Ovary (tissue), 9 donors: ENCODE measurements around the gene TMED1. TPM values are rescaled to one million over a fixed set of nuclear protein-coding genes. Genes with fewer than 3 reads are reported as not detected.

ENCODE experiments used
- DNase-seq, 5 donors: peaks; one replicate each; pipeline ENCODE4 v3.0.0-alpha.2; 2019 to 2020
- H3K27ac ChIP-seq, 2 donors: fragments of 200-600 bp; one replicate each; pipeline versions ENCODE4 v1.5.1 to v1.8.0; 2019 to 2022
- H3K27me3 ChIP-seq: fragments of 200-600 bp; one replicate; pipeline ENCODE4 v1.8.0; 2022
- H3K36me3 ChIP-seq: fragments of 200-600 bp; sonication (generic); one replicate; pipeline ENCODE4 v1.5.1; 2019
- H3K4me1 ChIP-seq: one replicate; pipeline ENCODE4 v1.8.1; 2013; ENCODE audit warnings: mild to moderate bottlenecking, moderate library complexity; ENCODE audit not compliant: insufficient read depth
- H3K4me3 ChIP-seq: fragments of 200-600 bp; sonication (generic); one replicate; pipeline ENCODE4 v1.5.1; 2017
- H3K9me3 ChIP-seq, 2 donors: fragments of 200-600 bp in 1 of 2; sonication (generic) in 1 of 2; one replicate each; pipeline versions ENCODE4 v1.5.1 to v1.8.1; 2013 to 2019; ENCODE audit warnings: mild to moderate bottlenecking in 1 of 2, moderate library complexity in 1 of 2
- EP300 ChIP-seq: sonication (generic); formaldehyde crosslinking; IDR thresholded peaks from one replicate; pipeline ENCODE4 v1.6.1; 2017; ENCODE audit warnings: antibody characterized with exemption
- POLR2A ChIP-seq: fragments of 450-650 bp; IDR thresholded peaks from one replicate; pipeline ENCODE4 v1.6.1; 2017; ENCODE audit warnings: antibody characterized with exemption, mild to moderate bottlenecking, moderate library complexity
- WGBS, 3 donors: extraction: QIAGEN DNeasy Blood & Tissue Kit in 1 of 3; methylation state at CpG; one replicate each; pipeline versions ENCODE4 v1.1.5 to v1.1.7; 2013 to 2017; 5-methylcytosine and 5-hydroxymethylcytosine counted together
- intact Hi-C, 4 donors: fragments of 100-400 bp; cut with DNase I; formaldehyde crosslinking; loops; one replicate each; pipeline versions ENCODE4 v1.11.0 to v1.15.1; 2022 to 2023
- microRNA-seq, 3 donors: library from miRNA; unstranded; fragments of <30 nt; microRNA quantifications; one replicate each; pipeline versions ENCODE4 to v1.2.0, GENCODE V29; 2019 to 2020
- polyA plus RNA-seq, 2 donors: library from polyadenylated mRNA; stranded (reverse); fragments of 200-250 nt in 1 of 2; fragments of 350-450 nt in 1 of 2; fragmentation: Illumina TruSeq in 1 of 2; extraction: RNeasy Lipid Tissue Mini Kit (QIAGEN cat#74804) in 1 of 2; gene quantifications; one replicate each; pipeline ENCODE4 v1.2.3, GENCODE V29; 2013 to 2014
- small RNA-seq: library from RNA; depleted of rRNA; stranded (forward); fragments of <200 nt; gene quantifications from one replicate; pipeline ENCODE3, GENCODE V24; 2016
- total RNA-seq, 7 donors: library from RNA; depleted of rRNA in 2 of 7; stranded (reverse); fragments of >200 nt in 2 of 7; fragmentation: NEBNext Ultra II Directional in 3 of 7; extraction: Animal tissue kit (Norgen Biotek cat#: 25700) in 3 of 7; gene quantifications; one replicate each; pipeline versions ENCODE4 v1.1.0 to v1.2.4, GENCODE V29; 2016 to 2023
- TF ChIP-seq, protein P1 (sequence below), 3 donors: fragments of 450-650 bp in 2 of 3; fragments of 200-600 bp in 1 of 3; IDR thresholded peaks; one replicate each; pipeline versions ENCODE4 v1.5.1 to v1.8.0; 2016 to 2022; ENCODE audit warnings: antibody characterized with exemption in 3 of 3, mild to moderate bottlenecking in 1 of 3
- donor health status: DM: no; HTN: no; CAD: no; lungs with moderate emphysema.
- donor health status: DM: no; HTN: no; CAD: no.
- donor health status: Bipolar disorder and iron deficiency.
- donor health status: DM: yes; HTN: yes; CAD: no.
- donor health status: DM: no; HTN: no; CAD: no.
- donor health status: DM: yes; HTN: yes; CAD: no.

The TMED1 gene
- total and polyA plus RNA-seq, 9 donors = 9.3 to 53.8 (median 29.1) TPM

DNA sequence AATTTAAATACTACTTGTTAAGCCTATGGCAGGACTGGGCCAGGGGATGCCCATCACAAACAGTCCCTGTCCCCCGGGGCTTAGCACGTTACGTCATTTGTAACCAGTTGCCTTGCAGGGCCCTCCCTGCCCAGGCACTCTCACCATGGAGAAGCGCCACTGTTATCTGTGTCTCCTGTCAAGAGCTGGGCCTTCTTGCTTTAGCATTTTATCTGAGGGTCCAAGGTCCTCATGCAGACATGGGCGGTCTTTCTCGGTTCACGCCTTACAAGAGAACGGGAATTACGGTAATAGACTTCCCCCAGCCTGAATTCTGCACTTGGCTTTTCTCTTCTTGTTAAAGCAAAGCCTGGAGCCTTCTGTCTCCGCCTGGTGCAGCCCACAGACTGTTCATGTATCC is 46.1 kb downstream of the TMED1 start:
- Histone ChIP-seq H3K27me3 (no peaks in the 10 kb centered on the region), H3K4me3 (no peak overlapping the region), H3K4me1 (no peaks in the 10 kb centered on the region), H3K27ac (no peak overlapping the region), H3K36me3 (no peaks in the 10 kb centered on the region), H3K9me3 (no peaks in the 10 kb centered on the region)
- intact Hi-C loops = no loop called here
- TF ChIP-seq, protein P1, sequence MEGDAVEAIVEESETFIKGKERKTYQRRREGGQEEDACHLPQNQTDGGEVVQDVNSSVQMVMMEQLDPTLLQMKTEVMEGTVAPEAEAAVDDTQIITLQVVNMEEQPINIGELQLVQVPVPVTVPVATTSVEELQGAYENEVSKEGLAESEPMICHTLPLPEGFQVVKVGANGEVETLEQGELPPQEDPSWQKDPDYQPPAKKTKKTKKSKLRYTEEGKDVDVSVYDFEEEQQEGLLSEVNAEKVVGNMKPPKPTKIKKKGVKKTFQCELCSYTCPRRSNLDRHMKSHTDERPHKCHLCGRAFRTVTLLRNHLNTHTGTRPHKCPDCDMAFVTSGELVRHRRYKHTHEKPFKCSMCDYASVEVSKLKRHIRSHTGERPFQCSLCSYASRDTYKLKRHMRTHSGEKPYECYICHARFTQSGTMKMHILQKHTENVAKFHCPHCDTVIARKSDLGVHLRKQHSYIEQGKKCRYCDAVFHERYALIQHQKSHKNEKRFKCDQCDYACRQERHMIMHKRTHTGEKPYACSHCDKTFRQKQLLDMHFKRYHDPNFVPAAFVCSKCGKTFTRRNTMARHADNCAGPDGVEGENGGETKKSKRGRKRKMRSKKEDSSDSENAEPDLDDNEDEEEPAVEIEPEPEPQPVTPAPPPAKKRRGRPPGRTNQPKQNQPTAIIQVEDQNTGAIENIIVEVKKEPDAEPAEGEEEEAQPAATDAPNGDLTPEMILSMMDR (IDR thresholded peaks at IDR 0.05) = no peak
- TF ChIP-seq POLR2A = no peak
- no peak for TF ChIP-seq EP300
- no peak for DNase-seq
- WGBS, 3 donors = 88 to 94% (median 94%) methylated on average over 10 of the region's 10 CpGs

DNA sequence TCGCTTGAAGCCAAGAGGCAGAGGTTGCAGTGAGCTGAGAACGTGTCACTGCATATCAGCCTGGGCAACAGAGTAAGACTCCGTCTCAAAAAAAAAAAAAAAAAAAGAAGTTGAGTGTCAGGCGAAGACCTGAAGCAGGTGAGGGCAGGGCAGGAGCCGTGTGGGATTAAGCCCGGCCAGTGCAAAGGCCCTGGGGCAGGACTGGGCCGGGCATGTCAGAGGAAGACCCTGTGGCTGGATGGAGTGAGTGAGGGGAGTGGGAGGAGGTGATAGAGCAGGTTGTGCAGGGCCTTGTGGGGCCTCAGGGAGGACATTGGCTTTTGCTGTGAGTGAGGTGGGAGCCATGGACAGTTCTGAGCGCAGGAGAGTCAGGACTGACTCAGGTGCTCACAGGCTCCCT is 47.9 kb downstream of the TMED1 start:
- no peak overlapping the region for H3K4me3 ChIP-seq
- no peaks in the 10 kb centered on the region for H3K4me1 ChIP-seq
- H3K27me3 ChIP-seq = no peaks in the 10 kb centered on the region
- DNase-seq = no peak
- 94 to 96% (median 95%) methylated on average over 8 of the region's 8 CpGs for WGBS, 3 donors
- H3K9me3 ChIP-seq = no peaks in the 10 kb centered on the region
- TF ChIP-seq EP300 (no peak), POLR2A (no peak)
- TF ChIP-seq, protein P1 (IDR thresholded peaks at IDR 0.05) = no peak
- H3K36me3 ChIP-seq = no peaks in the 10 kb centered on the region
- no peak overlapping the region for H3K27ac ChIP-seq
- intact Hi-C loops = no loop called here

DNA sequence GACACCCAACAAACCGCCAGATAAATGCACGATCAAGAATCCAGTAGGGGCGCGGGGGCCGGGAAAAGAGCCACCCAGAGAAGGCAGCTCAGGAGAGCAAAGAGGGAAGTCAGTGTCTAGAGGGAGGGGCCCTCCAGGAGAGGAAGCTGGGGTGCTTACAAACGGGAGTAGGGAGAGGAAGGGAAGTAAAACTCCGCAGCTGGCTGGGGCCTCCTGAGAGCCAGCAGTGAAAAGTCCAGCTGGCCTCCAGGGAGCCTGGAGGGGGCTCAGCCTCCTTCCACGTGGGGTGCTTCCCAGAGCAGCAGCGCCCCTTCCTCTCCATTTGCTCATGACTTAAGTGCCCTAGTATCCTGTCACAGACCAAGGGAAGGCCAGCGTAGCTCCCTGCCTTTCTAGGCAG is 51.8 kb downstream of the TMED1 start:
- no peak overlapping the region for H3K27ac ChIP-seq

DNA sequence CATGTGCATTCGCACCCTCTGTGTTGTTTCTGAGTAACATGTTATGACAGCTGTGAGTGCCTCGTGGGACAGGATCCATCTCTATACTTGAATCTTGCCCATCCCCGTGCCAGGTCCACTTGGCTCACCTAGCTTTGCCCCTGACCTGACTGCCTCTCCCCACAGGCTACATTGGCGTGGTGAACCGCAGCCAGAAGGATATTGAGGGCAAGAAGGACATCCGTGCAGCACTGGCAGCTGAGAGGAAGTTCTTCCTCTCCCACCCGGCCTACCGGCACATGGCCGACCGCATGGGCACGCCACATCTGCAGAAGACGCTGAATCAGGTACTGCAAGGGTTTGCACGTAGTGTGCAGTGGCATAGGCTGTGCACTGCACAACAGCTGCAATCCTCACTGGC is 53.2 kb downstream of the TMED1 start:
- no peak for DNase-seq
- H3K36me3 ChIP-seq = no peaks in the 10 kb centered on the region
- H3K27me3 ChIP-seq = no peaks in the 10 kb centered on the region
- no peak overlapping the region for H3K4me3 ChIP-seq
- no peak overlapping the region for H3K27ac ChIP-seq
- H3K9me3 ChIP-seq = no peaks in the 10 kb centered on the region
- H3K4me1 ChIP-seq = no peaks in the 10 kb centered on the region
- TF ChIP-seq, protein P1 (IDR thresholded peaks at IDR 0.05) = no peak
- TF ChIP-seq EP300 (no peak), POLR2A (no peak)
- intact Hi-C loops = no loop called here
- WGBS, 3 donors = 81 to 87% (median 84%) methylated on average over 13 of the region's 13 CpGs

More for the DNA sequence above, 51.8 kb downstream of the TMED1 start:
- no peaks in the 10 kb centered on the region for H3K36me3 ChIP-seq
- DNase-seq = no peak
- WGBS, 3 donors = 75 to 82% (median 80%) methylated on average over 10 of the region's 10 CpGs
- TF ChIP-seq, protein P1 (IDR thresholded peaks at IDR 0.05) = no peak
- no peak for TF ChIP-seq POLR2A
- no peak for TF ChIP-seq EP300
- no peaks in the 10 kb centered on the region for H3K27me3 ChIP-seq
- intact Hi-C loops = no loop called here
- no peaks in the 10 kb centered on the region for H3K9me3 ChIP-seq
- H3K4me1 ChIP-seq = no peaks in the 10 kb centered on the region
- no peak overlapping the region for H3K4me3 ChIP-seq

Small RNA genes lying within 50 kb of the gene (microRNA-seq; reads per million reads assigned to microRNA genes)
- gene MIR199A1 (1.1 to 5.3 (median 3.2) reads per million in 3 donors), gene MIR6793 (0.18 to 0.95 (median 0.38) reads per million in 3 donors)

Small RNA genes lying within 50 kb of the gene (small RNA-seq; reads per million reads assigned to genes)
- 0.30 reads per million for gene MIR199A1
- not detected for gene MIR6793

Other genes with a start within 250 kb of the TMED1 start
- 10 to 100 TPM in 1 of 7 donors, 1 to 10 TPM in 4, under 1 TPM in 1, not detected in 1; 0.86 to 45.5 (median 3.8) TPM for gene AP1M2, start 248.9 kb downstream of the TMED1 start, total RNA-seq
- gene AP1M2, start 248.9 kb downstream of the TMED1 start, polyA plus RNA-seq = under 1 TPM; 0.19 to 0.40 TPM
- 100 to 1,000 TPM in 1 of 7 donors, 10 to 100 TPM in 6; 18.1 to 137 (median 52.3) TPM for gene SLC44A2, start 210.7 kb downstream of the TMED1 start, total RNA-seq
- gene SLC44A2, start 210.7 kb downstream of the TMED1 start, polyA plus RNA-seq = 10 to 100 TPM; 37.6 to 94.1 TPM
- 100 to 1,000 TPM in 6 of 7 donors, 10 to 100 TPM in 1; 90.0 to 295 (median 246) TPM for gene ILF3, start 181.9 kb downstream of the TMED1 start, total RNA-seq
- 100 to 1,000 TPM; 120 to 149 TPM for gene ILF3, start 181.9 kb downstream of the TMED1 start, polyA plus RNA-seq
- gene QTRT1, start 134.8 kb downstream of the TMED1 start, total RNA-seq = 10 to 100 TPM; 33.3 to 61.0 (median 51.5) TPM
- 10 to 100 TPM in 1 of 2 donors, 1 to 10 TPM in 1; 3.2 to 59.1 TPM for gene QTRT1, start 134.8 kb downstream of the TMED1 start, polyA plus RNA-seq
- gene DNM2, start 118.1 kb downstream of the TMED1 start, total RNA-seq = 100 to 1,000 TPM in 3 of 7 donors, 10 to 100 TPM in 4; 51.1 to 121 (median 87.5) TPM
- 10 to 100 TPM; 53.7 to 68.6 TPM for gene DNM2, start 118.1 kb downstream of the TMED1 start, polyA plus RNA-seq
- 1 to 10 TPM in 4 of 7 donors, under 1 TPM in 3; 0.52 to 4.1 (median 1.3) TPM for gene C19orf38, start 12.2 kb upstream of the TMED1 start, total RNA-seq
- 1 to 10 TPM in 1 of 2 donors, under 1 TPM in 1; 0.65 to 1.0 TPM for gene C19orf38, start 12.2 kb upstream of the TMED1 start, polyA plus RNA-seq
- 10 to 100 TPM; 10.1 to 42.1 (median 39.8) TPM for gene CARM1, start 35.3 kb upstream of the TMED1 start, total RNA-seq
- 10 to 100 TPM; 14.7 to 26.6 TPM for gene CARM1, start 35.3 kb upstream of the TMED1 start, polyA plus RNA-seq
- gene YIPF2, start 92.4 kb upstream of the TMED1 start, total RNA-seq = 10 to 100 TPM; 31.6 to 66.4 (median 47.0) TPM
- 10 to 100 TPM; 10.3 to 42.9 TPM for gene YIPF2, start 92.4 kb upstream of the TMED1 start, polyA plus RNA-seq
- gene TIMM29, start 92.6 kb upstream of the TMED1 start, total RNA-seq = 10 to 100 TPM; 14.7 to 22.4 (median 20.0) TPM
- gene TIMM29, start 92.6 kb upstream of the TMED1 start, polyA plus RNA-seq = 10 to 100 TPM; 13.8 to 15.1 TPM
- 10 to 100 TPM; 32.7 to 96.7 (median 68.5) TPM for gene SMARCA4, start 124.8 kb upstream of the TMED1 start, total RNA-seq
- 10 to 100 TPM; 32.1 to 45.4 TPM for gene SMARCA4, start 124.8 kb upstream of the TMED1 start, polyA plus RNA-seq